HG02981 (cell line): ENCODE data around the gene CNOT1.
"Not testable (repeated sequence)": the region's sequence is repeated elsewhere in the genome, so short reads cannot be mapped to it uniquely, and the experiment has no call there.

Source experiments
- ATAC-seq: cut with Tn5 transposase; IDR thresholded peaks from one replicate; pipeline ENCODE4 v1.9.1; 2021; ENCODE audit warnings: mild to moderate bottlenecking, moderate library complexity; ENCODE audit not compliant: unreplicated experiment

CNOT1 gene

DNA sequence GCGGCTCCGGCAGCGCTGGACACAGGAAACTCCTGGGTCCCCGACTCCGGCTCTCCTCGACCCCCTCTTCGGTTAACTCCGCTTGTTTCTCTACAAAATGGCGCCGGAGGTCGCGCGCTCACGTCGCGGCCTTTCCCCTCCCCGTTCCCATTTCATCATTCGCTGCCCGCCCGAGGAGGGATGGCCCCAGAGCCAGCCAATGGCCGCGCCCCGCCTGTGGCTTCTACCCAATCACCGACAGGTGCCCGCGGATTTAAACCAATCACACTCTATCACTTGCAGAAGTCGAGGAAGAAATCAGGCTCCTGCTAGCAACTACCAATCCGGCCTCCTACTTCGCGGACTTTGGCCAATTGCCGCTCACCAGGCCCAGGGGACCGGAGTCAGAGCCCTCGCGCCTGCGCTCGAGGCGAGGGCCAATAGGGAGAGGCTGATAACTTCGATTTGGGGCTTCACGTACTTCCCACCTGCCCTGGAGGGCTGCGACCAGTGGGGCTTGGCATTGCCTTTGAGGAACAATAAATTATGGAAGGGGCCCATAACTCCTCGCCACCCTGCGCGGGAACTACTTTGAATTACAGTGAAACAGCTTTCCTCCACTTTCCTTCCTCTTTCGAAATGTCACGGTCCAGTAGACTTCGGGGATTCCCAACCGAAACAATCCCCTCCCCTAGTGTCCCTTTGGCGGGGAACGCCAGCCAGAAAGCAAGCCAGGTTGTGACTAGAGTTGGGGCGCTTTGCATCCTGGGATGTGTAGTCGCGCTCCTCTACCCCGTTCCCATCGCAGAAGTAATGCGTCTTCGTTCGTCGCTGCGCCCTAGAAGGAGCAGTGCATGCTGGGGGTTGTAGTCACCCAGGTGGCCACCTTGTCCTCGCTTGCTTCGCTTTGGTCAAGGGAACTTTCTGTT is at the start of gene CNOT1:
CNOT1 (minus strand) TSS at position 94 of the 908 bp plus-strand sequence. CDS start 30,489 bp downstream, outside the sequence.
- peak; percentile 84 for ATAC-seq

GRCh38 chr16:58678716-58679115 is 49.1 kb upstream of the CNOT1 start:
- no peak for ATAC-seq

GRCh38 chr16:58678269-58678668 is 48.6 kb upstream of the CNOT1 start:
- no peak for ATAC-seq

- no peak for ATAC-seq
These were observed 41.4 kb upstream of the CNOT1 start for GRCh38 chr16:58670946-58671583.

DNA sequence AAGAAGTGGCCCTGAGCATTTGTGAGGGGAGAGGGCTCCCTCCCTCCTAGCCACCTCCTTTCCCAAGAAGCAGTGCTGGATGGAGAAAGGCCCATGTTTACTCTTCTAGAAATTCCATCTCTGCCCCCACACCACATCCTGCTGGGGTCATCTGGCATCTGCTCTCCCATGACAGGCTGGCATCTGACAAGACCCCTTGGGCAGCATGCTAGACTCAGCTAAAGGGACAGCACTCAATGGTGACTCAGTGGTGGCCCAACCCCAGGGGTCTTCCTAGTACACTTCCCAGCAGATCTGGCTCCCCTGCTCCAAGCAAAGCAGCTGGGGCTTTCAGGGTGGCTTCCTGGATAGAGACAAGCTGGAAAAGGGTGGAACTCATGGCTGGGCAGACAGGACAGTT is 40.6 kb upstream of the CNOT1 start:
- no peak for ATAC-seq

- ATAC-seq: no peak
These were observed 35.6 kb upstream of the CNOT1 start for GRCh38 chr16:58665200-58665599.

DNA sequence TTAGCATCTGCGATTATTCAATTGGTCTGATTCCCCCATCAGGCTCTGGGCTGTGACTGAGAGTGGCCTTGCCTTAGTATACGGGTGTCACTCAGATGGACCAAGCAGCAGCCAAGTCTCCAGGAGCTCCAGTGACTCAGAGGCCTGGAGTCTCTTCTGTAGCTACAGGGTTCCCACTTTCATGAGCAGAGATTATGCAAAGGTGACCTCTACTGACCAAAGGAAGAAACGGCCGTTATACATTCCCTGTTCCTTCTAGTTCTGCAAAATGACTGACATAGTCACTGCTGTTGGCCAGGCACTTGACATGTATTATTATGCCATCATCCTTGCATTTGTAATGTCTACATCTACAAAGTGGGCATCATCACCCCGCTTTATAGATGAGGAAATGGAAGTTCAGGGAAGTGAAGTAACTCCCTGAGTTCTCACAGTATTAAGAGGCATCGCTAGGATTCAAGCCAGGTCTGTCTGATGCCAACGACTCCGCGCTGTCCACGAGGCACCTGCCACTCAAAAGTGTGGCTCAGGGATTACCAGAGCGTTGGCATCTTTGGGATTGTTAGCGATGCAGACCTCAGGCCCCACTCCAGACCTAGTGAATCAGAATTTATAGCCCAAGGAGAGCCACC is 31.7 kb upstream of the CNOT1 start:
- peak; percentile 72 for ATAC-seq

- ATAC-seq: not testable (repeated sequence)
These were observed 30.3 kb upstream of the CNOT1 start for GRCh38 chr16:58659911-58660310.

DNA sequence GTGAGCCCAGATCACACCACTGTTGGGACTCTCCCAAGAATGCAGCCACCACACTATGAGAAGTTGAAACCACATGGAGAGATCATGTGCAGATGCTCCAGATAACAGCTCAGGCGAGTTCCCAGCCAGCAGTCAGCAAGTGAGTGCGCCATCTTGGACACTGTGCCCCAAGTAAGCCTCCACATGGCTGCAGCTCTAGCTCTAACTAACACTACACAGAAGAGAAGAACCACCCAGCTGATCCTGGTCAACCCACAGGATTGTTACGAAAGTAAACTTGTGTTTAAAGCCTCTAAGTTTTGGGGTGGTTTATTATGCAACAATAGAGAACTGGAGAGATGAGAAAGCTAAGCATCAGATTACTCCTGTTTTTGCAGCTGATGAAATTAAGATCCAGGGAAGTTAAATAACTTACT is 29.2 kb upstream of the CNOT1 start:
- no peak for ATAC-seq

- no peak for ATAC-seq
These were observed 27.3 kb upstream of the CNOT1 start for GRCh38 chr16:58656899-58657298.

DNA sequence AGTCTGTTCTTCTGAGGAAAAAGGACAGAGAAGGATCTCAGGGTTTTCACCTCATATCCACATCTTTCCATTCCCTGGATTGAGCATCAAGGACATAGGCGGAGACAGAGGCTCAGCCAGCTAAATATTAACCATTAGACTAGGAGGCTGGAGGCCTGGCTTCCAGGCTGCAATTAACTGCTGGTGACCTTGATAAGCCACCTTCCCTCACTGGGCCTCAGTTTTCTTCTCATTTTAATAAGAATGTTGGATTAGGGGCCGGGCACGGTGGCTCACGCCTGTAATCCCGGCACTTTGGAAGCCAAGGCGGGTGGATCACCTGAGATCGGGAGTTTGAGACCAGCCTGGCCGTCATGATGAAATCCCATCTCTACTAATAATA is 25.6 kb upstream of the CNOT1 start:
- ATAC-seq: no peak

GRCh38 chr16:58654560-58655214 is 25.1 kb upstream of the CNOT1 start:
- ATAC-seq: no peak

DNA sequence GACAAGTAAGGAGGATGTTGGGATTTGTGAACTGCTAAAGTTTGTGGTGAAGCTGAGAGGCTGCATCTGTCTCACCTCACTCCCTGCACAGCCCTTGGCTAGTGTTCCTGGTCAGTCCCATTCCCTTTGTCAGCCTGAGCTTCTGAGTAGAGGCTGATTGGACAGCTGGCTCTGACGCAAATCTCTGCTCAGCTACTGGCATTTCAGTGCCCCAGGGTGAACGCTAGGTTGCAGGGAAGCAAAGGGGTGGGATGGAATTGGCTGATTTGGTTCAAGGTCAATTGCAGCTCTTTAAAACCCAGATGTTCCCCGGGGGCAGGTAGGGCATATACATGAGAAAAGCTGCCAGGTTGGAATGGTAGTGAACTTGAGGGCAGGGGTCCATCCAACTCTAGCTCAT is 23.1 kb upstream of the CNOT1 start:
- ATAC-seq: no peak

- no peak for ATAC-seq
These were observed 22.3 kb upstream of the CNOT1 start for GRCh38 chr16:58651965-58652348.

DNA sequence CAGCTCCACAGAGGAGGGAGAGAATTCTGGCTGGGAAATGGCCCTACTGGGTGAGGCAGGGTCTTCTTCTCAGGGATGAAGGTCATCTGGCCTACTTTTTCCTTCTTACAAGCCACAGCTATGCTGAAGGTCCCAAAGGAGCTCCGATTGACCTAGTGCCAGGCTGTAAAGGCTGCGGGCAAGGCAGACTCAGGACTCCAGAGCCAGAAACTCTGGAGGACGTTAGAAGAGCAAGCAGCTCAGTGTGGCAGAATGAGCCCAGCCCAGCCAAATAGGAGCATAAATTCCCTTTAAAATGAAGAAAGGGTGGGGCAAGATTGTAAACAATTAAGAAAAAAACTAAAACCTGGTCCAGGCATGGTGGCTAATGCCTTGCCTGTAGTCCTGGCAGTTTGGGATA is 20.1 kb upstream of the CNOT1 start:
- no peak for ATAC-seq

- no peak for ATAC-seq
These were observed 17.5 kb upstream of the CNOT1 start for GRCh38 chr16:58647107-58647506.

DNA sequence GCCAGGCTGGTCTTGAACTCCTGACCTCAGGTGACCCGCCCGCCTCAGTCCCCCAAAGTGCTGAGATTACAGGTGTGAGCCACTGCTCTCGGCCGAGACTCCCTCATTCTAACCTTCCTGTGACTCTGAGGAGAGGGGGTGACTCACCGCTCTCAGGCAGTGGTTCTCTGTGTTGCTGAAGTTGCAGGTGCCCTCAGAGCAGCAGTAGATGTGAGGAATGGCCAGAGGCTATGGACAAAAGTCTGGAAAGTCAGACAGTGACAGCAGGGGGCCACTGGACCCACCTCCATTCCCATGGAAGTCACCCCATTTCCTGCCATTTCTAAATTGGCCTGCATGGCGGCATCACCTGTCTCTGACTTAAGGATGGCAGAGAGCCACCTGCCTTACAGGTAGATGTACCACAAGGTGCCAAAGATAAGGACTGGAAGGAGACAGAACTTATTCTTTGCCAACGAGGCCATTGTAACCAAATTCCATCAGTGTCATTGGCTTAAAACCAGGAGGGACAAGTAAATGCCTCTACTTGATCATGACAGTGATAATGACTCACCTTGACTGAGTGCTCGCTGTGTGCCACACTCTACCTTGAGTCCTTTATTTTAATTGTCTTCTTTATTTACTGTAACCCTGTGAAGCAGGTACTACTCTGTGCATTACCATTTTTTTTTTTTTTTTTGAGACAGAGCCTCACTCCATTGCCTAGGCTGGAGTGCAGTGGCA is 15.3 kb upstream of the CNOT1 start:
- ATAC-seq: no peak

DNA sequence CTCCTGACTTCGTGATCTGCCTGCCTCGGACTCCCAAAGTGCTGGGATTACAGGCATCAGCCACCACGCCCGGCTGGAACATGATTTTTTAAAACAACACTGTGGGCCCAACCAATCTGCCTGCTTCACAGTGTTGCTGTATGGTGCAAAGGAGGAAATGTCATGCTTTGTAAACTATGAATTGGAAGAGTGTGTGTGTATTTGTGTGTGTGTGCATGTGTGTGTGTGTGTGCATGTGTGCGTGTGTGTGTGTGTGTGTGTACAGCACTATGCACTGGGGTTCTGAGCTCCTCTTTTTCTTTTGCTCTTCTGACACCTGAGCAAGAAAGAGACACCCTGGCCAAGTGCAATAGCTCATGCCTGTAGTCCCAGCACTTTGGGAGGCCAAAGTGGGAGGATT is 14.5 kb upstream of the CNOT1 start:
- ATAC-seq: no peak

- ATAC-seq: no peak
These were observed 11.3 kb upstream of the CNOT1 start for GRCh38 chr16:58640949-58641348.

DNA sequence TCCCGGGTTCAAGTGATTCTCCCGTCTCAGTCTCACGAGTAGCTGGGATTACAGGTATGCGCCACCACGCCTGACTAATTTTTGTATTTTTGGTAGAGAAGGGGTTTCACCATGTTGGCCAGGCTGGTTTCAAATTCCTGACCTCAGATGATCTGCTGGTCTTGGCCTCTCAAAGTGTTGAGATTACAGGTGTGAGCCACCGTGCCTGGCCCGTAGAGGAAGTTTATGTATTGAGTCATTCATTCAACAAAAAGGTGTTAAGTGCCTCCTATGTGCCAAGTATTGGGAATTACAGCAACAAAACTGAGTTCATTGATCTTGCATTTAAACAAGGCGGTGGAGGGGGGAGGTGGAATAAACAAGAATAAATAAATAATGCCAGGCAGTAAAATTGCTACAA is 10.2 kb upstream of the CNOT1 start:
- ATAC-seq: no peak

DNA sequence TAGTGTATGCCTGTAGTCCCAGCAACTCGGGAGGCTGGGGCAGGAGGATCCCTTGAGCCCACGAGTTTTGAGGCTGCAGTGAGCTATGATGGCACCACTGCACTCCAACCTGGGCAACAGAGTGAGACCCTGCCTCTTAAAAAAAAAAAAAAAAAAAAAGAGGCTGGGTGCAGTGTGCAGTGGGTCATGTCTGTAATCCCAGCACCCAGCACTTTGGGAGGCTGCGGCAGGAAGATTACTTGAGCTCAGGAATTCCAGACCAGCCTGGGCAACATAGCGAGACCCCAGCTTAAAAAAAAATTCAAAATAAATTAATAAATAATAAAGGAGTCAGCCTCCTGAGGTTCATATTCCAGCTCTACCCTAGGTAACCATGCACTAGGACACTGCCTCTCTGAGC is 9.6 kb upstream of the CNOT1 start:
- ATAC-seq: no peak
